ENCODE results near the gene APOBEC3C.

GRCh38 chr22:39039306-39040126 lies 25.5 kb downstream of the APOBEC3C start:
- TF ChIP-seq EP300 (IDR thresholded peaks at IDR 0.05) (no peak), POLR2A (IDR thresholded peaks at IDR 0.05) (no peak)

Measured in ovary (tissue), 1 donor.